Smooth muscle cell (in vitro differentiated cells): Measurements from ENCODE around the gene ADARB2. TPM values are rescaled to one million over a fixed set of nuclear protein-coding genes. Genes with fewer than 3 reads are reported as not detected.

Experiments used
- DNase-seq: peaks from one replicate; lab custom pipeline; 2025; ENCODE audit not compliant: unreplicated experiment; lab: John Stamatoyannopoulos, UW
- H2AFZ ChIP-seq: fragments of 200-600 bp; sonication (generic); 2 replicates; pipeline ENCODE4 v1.6.0; 2016; ENCODE audit warnings: antibody characterized with exemption, low read depth, mild to moderate bottlenecking
- H3F3A ChIP-seq: fragments of 200-600 bp; sonication (generic); 2 replicates; pipeline ENCODE4 v1.6.0; 2017; ENCODE audit warnings: antibody characterized with exemption, low read depth
- H3K27ac ChIP-seq: fragments of 200-600 bp; sonication (generic); 2 replicates; pipeline ENCODE4 v1.5.1; 2016; ENCODE audit warnings: low read depth, mild to moderate bottlenecking
- H3K27me3 ChIP-seq: fragments of 200-600 bp; sonication (generic); 2 replicates; pipeline ENCODE4 v1.6.1; 2016; ENCODE audit warnings: low read depth, mild to moderate bottlenecking
- H3K36me3 ChIP-seq: fragments of 200-600 bp; sonication (generic); 2 replicates; pipeline ENCODE4 v1.5.1; 2016; ENCODE audit warnings: low read depth
- H3K4me1 ChIP-seq: fragments of 200-600 bp; sonication (generic); 2 replicates; pipeline ENCODE4 v1.5.1; 2016; ENCODE audit warnings: low read depth
- H3K4me2 ChIP-seq: fragments of 200-600 bp; sonication (generic); 2 replicates; pipeline ENCODE4 v1.6.0; 2016; ENCODE audit warnings: mild to moderate bottlenecking
- H3K4me3 ChIP-seq: fragments of 200-600 bp; sonication (generic); 2 replicates; pipeline ENCODE4 v1.5.1; 2016; ENCODE audit warnings: mild to moderate bottlenecking
- H3K79me2 ChIP-seq: fragments of 200-600 bp; sonication (generic); 2 replicates; pipeline ENCODE4 v1.6.0; 2016; ENCODE audit warnings: low read depth, mild to moderate bottlenecking
- H3K9ac ChIP-seq: fragments of 200-600 bp; sonication (generic); 2 replicates; pipeline ENCODE4 v1.6.0; 2016; ENCODE audit warnings: low read depth
- H3K9me3 ChIP-seq: fragments of 200-600 bp; sonication (generic); replicated peaks from 2 replicates; pipeline ENCODE4 v1.5.1; 2016; ENCODE audit warnings: low read depth
- H4K20me1 ChIP-seq: fragments of 200-600 bp; sonication (generic); 2 replicates; pipeline ENCODE4 v1.6.0; 2016; ENCODE audit warnings: low read depth
- WGBS: methylation state at CpG from one replicate; pipeline ENCODE4 v1.1.7; 2016; ENCODE audit warnings: low lambda C conversion rate; 5-methylcytosine and 5-hydroxymethylcytosine counted together
- polyA plus RNA-seq: library from polyadenylated mRNA; unstranded; fragments of >200 nt; fragmentation: Nextera tagmentation; extraction: Ambion mirVana; gene quantifications from 2 replicates; pipeline ENCODE4 v1.2.1, GENCODE V29; 2016
- total RNA-seq: library from RNA; depleted of rRNA; stranded (reverse); fragments of >200 nt; gene quantifications from 2 replicates; pipeline ENCODE4 v1.2.3, GENCODE V29; 2014
- TF ChIP-seq, protein P1 (sequence below): fragments of 200-600 bp; sonication (generic); IDR thresholded peaks from 2 replicates; pipeline ENCODE4 v1.5.1; 2017; ENCODE audit warnings: borderline replicate concordance, mild to moderate bottlenecking, antibody characterized with exemption; ENCODE audit not compliant: insufficient read depth, poor library complexity, severe bottlenecking

The ADARB2 gene
- total and polyA plus RNA-seq, 2 experiments from 2014 or later, result 0.13 to 0.39 TPM

DNA sequence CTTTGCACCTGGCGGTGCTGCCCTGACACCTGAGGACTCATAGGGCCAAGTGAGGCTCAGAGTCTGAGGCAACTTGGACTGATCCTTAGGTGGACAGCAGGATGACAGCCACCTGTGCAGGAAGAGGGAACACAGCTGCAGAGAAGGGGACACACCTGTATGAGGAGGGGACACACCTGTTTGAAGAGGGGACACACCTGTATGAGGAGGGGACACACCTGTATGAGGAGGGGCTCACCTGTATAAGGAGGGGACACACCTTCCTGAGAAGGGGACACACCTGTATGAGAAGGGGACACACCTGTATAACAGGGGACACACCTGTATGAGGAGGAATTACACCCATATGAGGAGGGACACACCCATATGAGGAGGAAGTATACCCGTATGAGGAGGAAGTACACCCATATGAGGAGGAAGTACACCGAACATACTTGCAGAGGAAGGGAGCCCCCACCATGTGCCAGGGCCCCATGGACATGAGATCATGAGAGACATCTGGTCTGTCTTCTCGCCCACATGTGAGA is 285.9 kb downstream of the ADARB2 start:
- no peak overlapping the region for H2AFZ ChIP-seq
- no peaks in the 10 kb centered on the region for H3K9me3 ChIP-seq
- H3K27ac ChIP-seq, result no peak overlapping the region
- no peaks in the 10 kb centered on the region for H3K79me2 ChIP-seq
- no peak overlapping the region for H3K9ac ChIP-seq
- no peaks in the 10 kb centered on the region for H3K27me3 ChIP-seq
- TF ChIP-seq, protein P1, sequence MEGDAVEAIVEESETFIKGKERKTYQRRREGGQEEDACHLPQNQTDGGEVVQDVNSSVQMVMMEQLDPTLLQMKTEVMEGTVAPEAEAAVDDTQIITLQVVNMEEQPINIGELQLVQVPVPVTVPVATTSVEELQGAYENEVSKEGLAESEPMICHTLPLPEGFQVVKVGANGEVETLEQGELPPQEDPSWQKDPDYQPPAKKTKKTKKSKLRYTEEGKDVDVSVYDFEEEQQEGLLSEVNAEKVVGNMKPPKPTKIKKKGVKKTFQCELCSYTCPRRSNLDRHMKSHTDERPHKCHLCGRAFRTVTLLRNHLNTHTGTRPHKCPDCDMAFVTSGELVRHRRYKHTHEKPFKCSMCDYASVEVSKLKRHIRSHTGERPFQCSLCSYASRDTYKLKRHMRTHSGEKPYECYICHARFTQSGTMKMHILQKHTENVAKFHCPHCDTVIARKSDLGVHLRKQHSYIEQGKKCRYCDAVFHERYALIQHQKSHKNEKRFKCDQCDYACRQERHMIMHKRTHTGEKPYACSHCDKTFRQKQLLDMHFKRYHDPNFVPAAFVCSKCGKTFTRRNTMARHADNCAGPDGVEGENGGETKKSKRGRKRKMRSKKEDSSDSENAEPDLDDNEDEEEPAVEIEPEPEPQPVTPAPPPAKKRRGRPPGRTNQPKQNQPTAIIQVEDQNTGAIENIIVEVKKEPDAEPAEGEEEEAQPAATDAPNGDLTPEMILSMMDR, result no peak
- H3K4me3 ChIP-seq, result no peak overlapping the region
- no peaks in the 10 kb centered on the region for H3K4me1 ChIP-seq
- H3K36me3 ChIP-seq, result no peaks in the 10 kb centered on the region
- WGBS, result 95% methylated on average over 4 of the region's 4 CpGs
- H3F3A ChIP-seq, result no peaks in the 10 kb centered on the region
- no peaks in the 10 kb centered on the region for H4K20me1 ChIP-seq
- DNase-seq, result no peak
- no peak overlapping the region for H3K4me2 ChIP-seq

DNA sequence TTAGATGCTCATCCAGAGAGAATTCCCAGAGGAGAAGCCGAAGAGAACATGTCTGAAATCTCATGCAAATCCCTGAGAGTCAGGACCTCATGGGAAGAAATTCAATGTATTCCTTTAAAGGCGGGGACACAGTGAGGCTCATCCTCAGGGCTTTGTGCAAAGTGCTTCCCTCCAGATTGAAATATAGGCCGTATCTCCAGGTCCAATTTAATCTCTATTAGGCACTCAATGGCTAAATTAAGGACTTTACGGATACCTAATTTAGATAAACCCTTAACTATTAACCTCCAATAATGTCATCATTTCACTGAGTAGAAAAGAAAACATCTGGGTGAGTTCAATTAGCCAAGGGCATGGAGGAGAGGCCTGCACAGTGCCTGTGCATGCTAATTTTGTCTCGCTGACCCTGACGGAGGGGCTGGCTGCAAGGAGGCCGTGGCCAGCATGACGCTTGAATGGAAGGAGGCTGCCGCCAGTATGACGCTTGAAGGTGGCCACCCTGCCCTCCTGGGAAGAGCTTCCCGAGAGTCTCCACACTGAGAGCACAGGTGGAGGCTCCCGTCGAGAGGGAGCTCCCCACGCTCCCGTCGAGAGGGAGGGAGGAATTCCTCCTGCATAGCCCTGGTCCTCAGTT is 287.6 kb downstream of the ADARB2 start:
- H3K4me1 ChIP-seq, result no peaks in the 10 kb centered on the region
- H3K27me3 ChIP-seq, result no peaks in the 10 kb centered on the region
- H3K27ac ChIP-seq, result no peak overlapping the region
- H3K36me3 ChIP-seq, result no peaks in the 10 kb centered on the region
- no peak overlapping the region for H2AFZ ChIP-seq
- no peak overlapping the region for H3K9ac ChIP-seq
- H3F3A ChIP-seq, result no peaks in the 10 kb centered on the region
- DNase-seq, result no peak
- no peak overlapping the region for H3K4me2 ChIP-seq
- TF ChIP-seq, protein P1, result no peak
- H4K20me1 ChIP-seq, result no peaks in the 10 kb centered on the region
- H3K4me3 ChIP-seq, result no peak overlapping the region
- H3K9me3 ChIP-seq, result no peaks in the 10 kb centered on the region
- no peaks in the 10 kb centered on the region for H3K79me2 ChIP-seq
- WGBS, result 85% methylated on average over 16 of the region's 16 CpGs

DNA sequence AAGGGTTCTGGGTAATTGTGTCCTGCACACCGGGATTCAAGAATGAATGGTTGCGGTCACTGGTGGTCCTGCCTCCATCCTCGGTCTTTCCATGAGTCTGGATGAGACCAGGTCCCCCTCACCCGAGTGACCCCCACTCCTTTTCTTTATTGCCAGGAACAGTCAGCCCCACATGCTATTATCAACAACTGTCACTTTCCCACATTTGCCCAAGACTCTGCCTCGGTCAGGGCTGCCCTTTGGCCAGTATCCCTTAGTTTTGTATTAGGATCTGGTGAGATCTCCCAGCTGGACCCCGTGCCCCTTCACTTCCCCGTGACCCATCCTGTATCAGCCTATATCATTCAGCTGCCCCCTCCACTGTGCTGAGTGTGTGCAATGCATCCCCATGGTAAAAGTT is 288.3 kb downstream of the ADARB2 start:
- Histone ChIP-seq H3K9me3 (no peaks in the 10 kb centered on the region), H3K27ac (no peak overlapping the region), H3K4me1 (no peaks in the 10 kb centered on the region), H3K79me2 (no peaks in the 10 kb centered on the region), H3K27me3 (no peaks in the 10 kb centered on the region), H3K9ac (no peak overlapping the region), H3K36me3 (no peaks in the 10 kb centered on the region), H4K20me1 (no peaks in the 10 kb centered on the region), H3F3A (no peaks in the 10 kb centered on the region), H3K4me2 (no peak overlapping the region), H3K4me3 (no peak overlapping the region), H2AFZ (no peak overlapping the region)
- no peak for DNase-seq
- 83% methylated on average over 7 of the region's 7 CpGs for WGBS
- TF ChIP-seq, protein P1, result no peak

DNA sequence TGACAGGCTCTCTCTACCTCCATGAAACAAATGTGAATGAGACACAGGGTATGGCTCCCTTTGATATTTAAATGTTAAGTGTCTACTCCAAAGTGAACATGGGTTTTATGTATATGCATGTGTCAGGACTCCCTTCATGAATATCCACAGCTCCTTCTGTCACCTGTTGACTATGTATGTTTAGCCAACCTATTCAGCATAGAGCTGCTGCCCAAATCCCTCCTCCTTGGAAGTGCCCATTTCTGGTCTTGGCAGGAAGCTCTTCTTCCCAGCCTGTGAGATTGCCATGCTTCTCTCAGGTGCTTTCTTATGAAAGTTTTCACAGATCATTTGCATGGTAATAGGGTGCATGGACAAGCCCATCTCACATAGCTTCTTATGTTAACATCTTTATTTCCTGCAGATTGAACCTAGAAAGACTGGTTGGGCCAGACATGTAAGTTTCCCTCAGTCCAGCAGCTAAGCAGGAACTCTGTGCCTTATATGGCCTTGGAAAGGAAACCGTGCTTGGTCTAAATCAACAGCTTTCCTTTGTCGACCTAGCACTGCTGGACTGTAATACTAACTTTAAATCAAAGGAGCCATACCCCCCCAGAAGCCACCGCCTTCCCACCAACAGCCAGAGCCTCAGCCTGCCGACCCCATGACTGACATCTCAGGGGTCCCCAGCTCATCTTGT is 288.9 kb downstream of the ADARB2 start:
- Histone ChIP-seq H3K4me1 (no peaks in the 10 kb centered on the region), H3K27ac (no peak overlapping the region), H3F3A (no peaks in the 10 kb centered on the region), H3K79me2 (no peaks in the 10 kb centered on the region), H3K27me3 (no peaks in the 10 kb centered on the region), H2AFZ (no peak overlapping the region), H3K9ac (no peak overlapping the region), H4K20me1 (no peaks in the 10 kb centered on the region), H3K4me3 (no peak overlapping the region), H3K36me3 (no peaks in the 10 kb centered on the region), H3K4me2 (no peak overlapping the region), H3K9me3 (no peaks in the 10 kb centered on the region)
- no peak for DNase-seq
- TF ChIP-seq, protein P1, result no peak
- WGBS, result 65% methylated on average over 4 of the region's 4 CpGs
